Ramos (cell line): ENCODE results near the gene ZNF445.
"Not testable (repeated sequence)": the region's sequence is repeated elsewhere in the genome, so short reads cannot be mapped to it uniquely, and the experiment has no call there.

ENCODE experiments used
- in situ Hi-C: fragments of 300-500 bp; cut with MboI; formaldehyde crosslinking; loops from one replicate; pipeline ENCODE4 v1.14.3; 2022; ENCODE audit warnings: low sequenced_read_pairs; ENCODE audit not compliant: unreplicated experiment

Gene ZNF445

DNA sequence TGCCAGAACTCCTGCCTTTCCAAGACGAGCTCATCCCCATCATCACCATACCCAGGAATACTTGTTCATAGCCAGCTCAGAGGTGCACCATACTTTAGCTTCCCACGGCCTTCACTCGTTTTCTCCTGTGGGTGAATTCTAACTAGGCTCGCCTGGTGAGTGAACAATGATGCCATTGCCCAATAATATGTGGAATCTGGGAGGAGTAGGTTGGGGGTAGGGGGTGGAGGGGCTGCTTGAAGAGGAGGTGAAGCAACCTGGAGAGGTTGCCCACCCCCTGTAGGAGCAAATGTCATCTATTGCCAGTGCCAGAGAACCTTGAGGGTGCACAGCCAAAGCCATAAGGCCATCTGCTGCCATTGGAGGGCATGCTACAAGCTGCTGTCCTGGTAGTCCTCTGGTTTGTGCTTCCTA, 592 bp upstream of the ZNF445 start:
- in situ Hi-C loops = no loop called here

DNA sequence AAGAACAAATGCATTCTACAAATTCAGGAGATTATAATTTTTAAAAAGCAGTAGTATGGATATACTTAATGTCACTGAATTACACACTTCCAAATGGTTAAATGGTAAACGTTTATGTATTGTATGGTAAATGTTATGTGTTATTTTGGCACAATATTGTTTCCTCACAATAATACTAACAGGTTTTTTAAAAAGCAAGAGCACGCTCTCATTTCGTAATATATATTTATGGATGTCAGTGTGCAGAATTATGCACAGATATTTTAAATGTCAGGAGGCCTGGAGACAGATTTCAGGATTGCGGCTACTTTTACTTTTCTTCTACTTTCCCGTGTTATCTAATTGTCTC, 533 bp downstream of the ZNF445 start:
- in situ Hi-C loops = no loop called here

- in situ Hi-C loops = no loop called here
These were observed 1.3 kb downstream of the ZNF445 start for GRCh38 chr3:44476181-44476611.

DNA sequence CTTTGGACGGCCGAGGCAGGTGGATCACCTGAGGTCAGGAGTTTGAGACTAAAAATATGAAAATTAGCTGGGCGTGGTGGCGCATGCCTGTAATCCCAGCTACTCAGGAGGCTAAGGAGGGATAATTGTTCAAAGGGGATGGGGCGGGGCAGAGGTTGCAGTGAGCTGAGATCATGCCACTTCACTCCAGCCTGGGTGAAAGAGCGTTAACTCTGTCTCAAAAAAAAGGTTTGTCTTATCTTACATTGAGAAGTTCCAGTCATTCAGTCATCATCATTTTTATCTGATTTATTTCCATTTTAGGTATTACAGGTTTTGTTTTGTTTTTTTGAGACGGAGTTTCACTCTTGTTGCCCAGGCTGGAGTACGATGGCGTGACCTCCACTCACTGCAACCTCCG, 2.6 kb downstream of the ZNF445 start:
- in situ Hi-C loops = not testable (repeated sequence)

GRCh38 chr3:44470430-44470829, 7.0 kb downstream of the ZNF445 start:
- in situ Hi-C loops = no loop called here

DNA sequence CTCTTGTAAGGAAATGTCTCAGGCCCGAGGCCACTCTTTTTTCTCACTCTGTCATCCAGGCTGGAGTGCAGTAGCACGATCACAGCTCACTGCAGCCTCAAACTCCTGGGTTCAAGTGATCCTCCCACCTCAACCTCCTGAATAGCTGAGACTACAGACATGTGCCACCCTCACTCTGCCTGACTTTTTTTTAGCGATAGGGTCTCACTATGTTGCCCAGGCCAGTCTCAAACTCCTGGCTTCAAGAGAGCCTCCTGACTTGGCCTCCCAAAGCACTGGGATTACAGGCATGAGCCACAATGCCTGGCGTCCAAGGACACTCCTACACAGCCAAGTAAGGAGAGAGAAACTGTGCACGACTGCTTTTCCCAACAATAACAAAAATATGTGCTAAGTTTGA, 7.6 kb downstream of the ZNF445 start:
- in situ Hi-C loops = no loop called here

- in situ Hi-C loops = no loop called here
These were observed 8.6 kb downstream of the ZNF445 start for GRCh38 chr3:44468572-44469520.

- in situ Hi-C loops = not testable (repeated sequence)
These were observed 9.4 kb downstream of the ZNF445 start for GRCh38 chr3:44468099-44468537.

DNA sequence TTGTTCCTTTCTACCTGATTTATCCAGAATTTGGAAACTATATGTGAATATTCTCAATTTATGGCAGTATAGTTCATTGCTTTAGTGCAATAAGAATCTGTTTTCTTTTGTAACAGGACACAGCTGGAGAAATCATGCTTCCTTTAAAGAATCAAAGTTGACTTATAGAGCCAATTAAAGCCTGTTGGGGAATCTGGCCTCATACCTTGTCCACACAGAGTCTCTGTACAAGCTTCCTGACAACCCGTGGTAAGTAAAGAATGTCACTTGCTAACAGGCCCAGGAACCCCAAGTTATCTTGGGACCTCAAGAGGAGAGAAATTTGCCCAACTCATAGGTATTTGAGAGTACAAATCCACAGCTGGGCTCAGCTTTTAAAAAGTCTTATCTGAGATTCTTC, 10.2 kb downstream of the ZNF445 start:
- in situ Hi-C loops = no loop called here

- in situ Hi-C loops = not testable (repeated sequence)
These were observed 12.6 kb downstream of the ZNF445 start for GRCh38 chr3:44464920-44465319.

DNA sequence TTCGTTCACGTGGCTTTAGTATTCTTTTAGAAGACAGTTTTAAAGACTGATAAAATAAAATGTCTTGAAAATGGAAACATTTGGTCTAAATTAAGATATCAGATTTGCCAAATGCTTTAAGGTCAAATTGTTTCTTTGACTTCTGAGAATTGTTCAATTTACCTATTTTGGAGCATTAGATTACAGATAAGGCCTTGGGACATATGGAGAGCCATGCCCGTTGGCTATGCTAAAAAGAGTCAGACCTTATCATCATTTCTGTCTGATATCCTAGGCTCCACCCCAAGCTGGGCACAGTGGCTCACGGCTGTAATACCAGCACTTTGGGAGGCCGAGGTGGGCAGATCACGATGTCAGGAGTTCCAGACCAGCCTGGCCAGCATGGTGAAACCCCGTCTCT, 13.0 kb downstream of the ZNF445 start:
- in situ Hi-C loops = no loop called here

GRCh38 chr3:44460050-44460449, 17.4 kb downstream of the ZNF445 start:
- in situ Hi-C loops = not testable (repeated sequence)

DNA sequence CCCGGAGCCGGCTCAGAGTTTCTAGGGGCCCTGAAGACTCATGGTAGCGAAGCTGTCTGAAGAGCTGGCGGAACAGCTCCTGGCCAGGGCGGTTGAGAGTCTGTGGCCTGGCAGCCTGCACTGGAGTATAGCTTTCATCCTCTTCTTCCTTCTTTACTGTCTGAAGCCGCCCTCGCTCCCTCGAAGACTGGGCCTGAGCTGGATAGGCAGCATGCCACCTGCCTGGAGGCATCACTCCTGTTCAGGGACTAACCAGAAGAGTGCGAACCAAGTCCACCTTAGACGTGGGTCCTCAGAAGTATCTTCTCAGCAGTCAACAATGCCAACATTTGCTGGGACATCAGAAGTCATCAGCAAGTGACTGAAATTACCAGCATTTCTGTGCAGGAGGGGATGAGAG, 22.2 kb downstream of the ZNF445 start:
- in situ Hi-C loops = no loop called here

DNA sequence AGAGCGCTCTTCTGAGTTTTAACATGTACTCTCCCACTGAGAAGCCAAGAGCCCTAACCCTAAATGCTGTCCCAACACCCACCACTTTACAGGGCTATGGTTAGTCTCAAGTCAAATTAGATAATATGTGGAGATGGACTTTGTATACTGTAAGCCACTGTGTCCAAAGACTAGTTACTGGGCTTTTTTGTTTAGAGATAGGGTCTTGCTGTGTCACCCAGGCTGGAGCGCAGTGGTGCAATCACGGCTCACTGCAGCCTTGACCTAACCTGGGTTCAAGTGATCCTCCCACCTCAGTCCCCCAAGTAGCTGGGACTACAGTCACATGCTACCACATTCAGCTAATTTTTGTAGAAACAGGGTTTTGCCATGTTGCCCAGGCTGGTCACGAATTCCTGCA, 23.2 kb downstream of the ZNF445 start:
- in situ Hi-C loops = no loop called here

DNA sequence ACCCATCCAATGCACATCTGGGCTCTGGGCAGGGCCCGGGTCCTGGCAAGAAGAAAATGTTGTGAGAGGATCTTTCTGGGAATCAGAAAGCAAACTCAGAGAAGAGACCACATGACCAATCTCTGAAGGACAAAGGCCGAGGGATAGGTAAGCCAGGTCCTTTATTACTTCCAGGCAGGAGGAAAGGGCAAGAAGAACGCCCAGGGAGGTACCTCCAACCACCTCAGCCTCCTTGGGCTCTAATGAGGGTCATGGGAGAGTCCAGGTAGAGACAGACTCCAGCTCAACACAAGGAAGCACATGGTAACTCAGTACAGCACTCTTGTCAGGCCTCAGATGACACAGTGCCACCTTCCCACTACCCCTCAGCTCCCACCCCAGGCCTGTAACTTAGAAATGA, 26.0 kb downstream of the ZNF445 start:
- in situ Hi-C loops = no loop called here

- in situ Hi-C loops = no loop called here
These were observed 30.5 kb downstream of the ZNF445 start for GRCh38 chr3:44446929-44447328.

GRCh38 chr3:44445786-44446185, 31.7 kb downstream of the ZNF445 start:
- in situ Hi-C loops = no loop called here

GRCh38 chr3:44444896-44445691, 32.4 kb downstream of the ZNF445 start:
- in situ Hi-C loops = no loop called here

DNA sequence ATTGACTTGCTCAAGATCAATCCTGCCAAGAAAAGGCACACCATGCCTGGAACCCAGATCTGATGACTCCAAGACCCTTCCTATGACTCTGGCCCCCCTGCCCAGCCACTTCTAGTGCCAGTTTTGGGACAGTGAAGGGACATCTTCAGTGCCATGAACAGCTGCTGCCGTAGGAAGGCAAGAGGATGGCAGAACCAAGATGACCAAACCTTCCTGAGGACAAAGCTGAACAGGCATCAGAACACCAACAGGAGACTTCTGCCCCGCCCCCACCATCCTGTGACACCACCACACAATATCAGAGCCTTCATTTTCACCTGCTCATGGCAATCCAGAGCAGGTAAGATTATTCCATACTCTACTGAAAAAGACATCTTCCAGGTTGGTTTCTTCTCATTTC, 33.0 kb downstream of the ZNF445 start:
- in situ Hi-C loops = no loop called here

- in situ Hi-C loops = no loop called here
These were observed 34.7 kb downstream of the ZNF445 start for GRCh38 chr3:44442596-44443309.
